HG03066 (cell line): ENCODE data around the gene SLC25A29.
A peak's percentile ranks its signal among the peaks of the same experiment; 100 is the strongest.
"Not testable (repeated sequence)": the region's sequence is repeated elsewhere in the genome, so short reads cannot be mapped to it uniquely, and the experiment has no call there.

ENCODE experiments used
- ATAC-seq: cut with Tn5 transposase; IDR thresholded peaks from one replicate; pipeline ENCODE4 v1.9.1; 2021; ENCODE audit warnings: low read depth; ENCODE audit not compliant: unreplicated experiment

The SLC25A29 gene, protein sequence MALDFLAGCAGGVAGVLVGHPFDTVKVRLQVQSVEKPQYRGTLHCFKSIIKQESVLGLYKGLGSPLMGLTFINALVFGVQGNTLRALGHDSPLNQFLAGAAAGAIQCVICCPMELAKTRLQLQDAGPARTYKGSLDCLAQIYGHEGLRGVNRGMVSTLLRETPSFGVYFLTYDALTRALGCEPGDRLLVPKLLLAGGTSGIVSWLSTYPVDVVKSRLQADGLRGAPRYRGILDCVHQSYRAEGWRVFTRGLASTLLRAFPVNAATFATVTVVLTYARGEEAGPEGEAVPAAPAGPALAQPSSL

DNA sequence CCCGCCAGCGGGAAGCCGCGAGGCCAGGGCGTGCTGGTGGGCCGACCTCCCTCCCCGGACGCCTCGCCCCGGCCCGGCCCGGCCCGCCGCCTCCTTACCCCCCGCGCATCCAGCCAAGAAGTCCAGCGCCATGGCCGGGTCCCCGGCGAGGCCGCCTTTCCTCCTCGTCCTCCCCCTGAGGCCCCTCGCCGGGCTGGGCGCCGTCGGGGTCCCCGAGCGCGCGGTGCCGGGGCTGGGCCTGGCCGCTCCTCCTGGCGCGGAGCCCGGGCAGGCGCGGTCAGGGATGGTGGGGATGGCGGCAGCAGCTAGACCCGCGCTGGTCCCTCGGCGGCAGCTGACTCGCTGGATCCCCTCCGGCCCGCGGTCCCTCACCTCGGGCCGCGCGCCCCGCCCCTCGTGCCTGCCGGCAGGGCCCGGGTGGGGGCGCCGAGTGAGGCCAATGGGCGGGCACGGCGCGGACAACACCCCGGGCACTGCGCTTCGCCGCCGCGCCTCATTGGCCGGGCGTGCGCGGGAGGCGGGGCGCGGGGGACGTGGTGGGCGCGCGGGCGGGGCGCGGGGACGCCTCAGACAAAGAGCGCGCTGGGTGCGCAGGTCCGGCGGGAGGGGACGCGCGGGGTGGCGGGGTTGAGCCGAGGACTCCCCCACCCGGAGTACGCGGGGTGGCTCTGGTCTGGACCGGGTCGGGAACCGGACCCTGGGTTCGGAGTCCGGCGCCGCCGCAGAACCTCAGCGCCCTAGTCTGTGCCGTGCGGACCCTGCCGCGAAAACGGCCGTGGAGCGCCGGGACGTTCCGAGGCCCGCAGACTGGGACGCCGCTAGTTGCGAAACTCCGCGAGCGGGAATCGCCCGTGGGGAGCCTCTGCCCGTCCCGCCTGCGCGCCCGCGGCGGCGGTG, at the start of gene SLC25A29:
SLC25A29 (minus strand) TSS at position 344 of the 897 bp plus-strand sequence; CDS start at position 132, 212 bp downstream.
- peak; percentile 82 for ATAC-seq

DNA sequence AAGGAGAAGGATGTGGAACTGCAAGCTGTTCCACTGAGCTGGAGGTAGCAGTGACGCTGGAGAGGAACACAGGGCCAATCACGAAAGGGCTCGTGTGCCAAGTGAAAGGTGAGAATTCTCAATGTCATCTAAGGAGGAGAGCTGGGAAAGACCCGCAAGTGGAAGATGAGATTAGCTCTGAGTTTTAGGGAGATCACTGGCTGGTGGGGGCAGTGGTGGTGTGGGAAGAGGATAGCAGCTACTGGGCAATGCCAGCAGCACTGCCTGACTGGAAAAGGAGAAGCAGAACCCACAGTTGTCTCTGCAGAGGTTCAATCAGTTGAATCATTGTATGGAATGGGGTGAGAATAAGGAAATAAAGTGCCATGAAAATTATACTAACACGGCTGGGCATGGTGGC, 44.7 kb upstream of the SLC25A29 start:
- no peak for ATAC-seq

DNA sequence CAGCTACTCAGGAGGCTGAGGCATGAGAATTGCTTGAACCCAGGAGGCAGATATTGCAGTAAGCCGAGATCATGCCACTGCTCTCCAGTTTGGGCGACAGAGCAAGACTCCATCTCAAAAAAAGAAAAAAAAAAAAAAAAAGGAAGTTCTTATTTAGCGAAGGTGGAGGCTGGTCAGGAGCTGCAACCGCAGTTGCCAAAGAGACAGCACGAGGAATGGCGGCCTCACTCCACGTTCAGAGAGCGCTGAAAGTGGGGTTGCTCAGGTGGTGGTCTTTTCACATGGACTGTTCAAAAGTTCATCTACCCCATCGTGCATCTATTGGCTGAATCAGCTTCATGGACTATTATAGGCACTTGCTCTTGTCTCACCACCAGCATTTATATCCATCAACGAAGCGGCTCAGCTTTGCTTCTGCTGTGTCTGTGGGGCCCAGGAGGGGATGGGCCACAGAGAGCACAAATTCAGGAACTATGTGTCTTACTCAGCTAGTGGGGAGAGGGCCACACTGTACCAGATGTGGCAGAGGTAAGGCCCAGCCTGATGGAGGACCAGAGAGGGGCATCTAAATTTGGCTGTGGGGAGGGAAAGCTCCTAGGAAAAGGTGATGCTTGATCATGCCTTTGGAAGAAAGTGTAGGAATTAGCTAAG, 44.2 kb upstream of the SLC25A29 start:
- ATAC-seq, result no peak

GRCh38 chr14:100348784-100349685, 42.8 kb upstream of the SLC25A29 start:
- ATAC-seq, result no peak

DNA sequence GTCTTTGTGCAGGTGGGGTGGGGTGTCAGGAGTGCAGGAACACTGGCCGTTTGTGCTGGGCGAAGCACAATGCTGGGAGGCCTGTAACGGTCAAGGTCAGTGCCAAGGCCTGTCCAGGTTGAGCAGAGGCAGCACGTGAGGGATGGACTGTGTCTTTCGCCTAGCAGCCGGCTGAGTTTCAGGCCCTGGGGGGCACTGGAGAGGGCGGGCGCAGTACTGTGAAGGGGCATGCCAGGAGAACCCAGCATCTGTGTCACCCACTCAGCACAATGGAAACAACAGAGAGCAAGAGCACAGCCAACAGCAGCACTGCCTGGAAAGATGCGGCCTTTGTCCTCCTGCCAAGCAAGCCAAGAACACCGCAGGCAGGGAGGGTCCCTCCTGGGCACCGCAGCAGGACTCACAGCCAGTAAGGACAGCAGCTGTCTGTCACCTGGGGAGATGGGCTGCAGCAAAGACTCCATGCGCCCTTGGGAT, 42.0 kb upstream of the SLC25A29 start:
- no peak for ATAC-seq

GRCh38 chr14:100346306-100347091, 40.3 kb upstream of the SLC25A29 start:
- ATAC-seq, result no peak

DNA sequence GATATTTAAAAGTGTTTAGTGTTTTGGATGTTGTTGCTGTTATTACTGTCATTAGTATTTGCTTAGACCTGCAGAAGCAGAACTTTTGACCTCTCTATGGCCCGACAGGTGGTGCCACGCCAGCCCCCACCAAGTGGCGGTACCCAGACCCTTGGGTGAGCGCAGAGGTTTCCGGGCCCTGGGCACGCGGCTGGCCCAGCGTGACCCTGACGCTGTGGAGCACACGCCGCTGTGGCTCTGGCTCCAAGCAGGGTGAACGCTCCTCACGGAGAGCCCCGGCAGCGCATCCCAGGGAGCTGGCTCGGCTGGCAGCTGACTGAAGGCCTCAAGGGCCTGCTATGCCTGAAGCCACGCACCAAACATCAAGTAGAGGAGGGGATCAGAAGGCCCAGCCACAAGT, 39.5 kb upstream of the SLC25A29 start:
- ATAC-seq, result no peak

DNA sequence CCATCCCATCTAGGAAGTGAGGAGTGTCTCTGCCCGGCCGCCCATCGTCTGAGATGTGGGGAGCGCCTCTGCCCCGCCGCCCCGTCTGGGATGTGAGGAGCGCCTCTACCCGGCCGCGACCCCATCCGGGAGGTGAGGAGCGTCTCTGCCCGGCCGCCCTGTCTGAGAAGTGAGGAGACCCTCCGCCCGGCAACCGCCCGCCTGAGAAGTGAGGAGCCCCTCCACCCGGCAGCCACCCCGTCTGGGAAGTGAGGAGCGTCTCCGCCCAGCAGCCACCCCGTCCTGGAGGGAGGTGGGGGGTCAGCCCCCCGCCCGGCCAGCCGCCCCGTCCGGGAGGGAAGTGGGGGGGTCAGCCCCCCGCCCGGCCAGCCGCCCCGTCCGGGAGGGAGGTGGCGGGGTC, 38.4 kb upstream of the SLC25A29 start:
- ATAC-seq, result not testable (repeated sequence)

DNA sequence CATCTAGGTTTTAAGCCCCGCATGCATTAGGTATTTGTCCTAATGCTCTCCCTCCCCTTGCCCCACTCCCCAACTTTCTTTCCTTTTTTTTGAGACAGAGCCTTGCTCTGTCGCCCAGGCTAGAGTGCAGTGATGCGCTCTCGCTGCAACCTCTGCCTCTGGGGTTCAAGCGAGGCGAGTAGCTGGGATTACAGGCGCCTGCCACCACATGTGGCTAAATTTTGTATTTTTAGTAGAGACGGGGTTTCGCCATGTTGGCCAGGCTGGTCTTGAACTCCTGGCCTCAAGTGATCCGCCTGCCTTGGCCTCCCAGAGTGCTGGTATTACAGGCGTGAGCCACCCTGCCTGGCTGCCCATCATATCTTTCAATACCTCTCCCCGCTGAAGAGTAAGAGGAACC, 36.6 kb upstream of the SLC25A29 start:
- not testable (repeated sequence) for ATAC-seq

- no peak for ATAC-seq
These were observed 36.0 kb upstream of the SLC25A29 start for GRCh38 chr14:100342195-100342594.

- peak; percentile 63 for ATAC-seq
These were observed 35.2 kb upstream of the SLC25A29 start for GRCh38 chr14:100341301-100342031.

- ATAC-seq, result no peak
These were observed 34.2 kb upstream of the SLC25A29 start for GRCh38 chr14:100340423-100340813.

DNA sequence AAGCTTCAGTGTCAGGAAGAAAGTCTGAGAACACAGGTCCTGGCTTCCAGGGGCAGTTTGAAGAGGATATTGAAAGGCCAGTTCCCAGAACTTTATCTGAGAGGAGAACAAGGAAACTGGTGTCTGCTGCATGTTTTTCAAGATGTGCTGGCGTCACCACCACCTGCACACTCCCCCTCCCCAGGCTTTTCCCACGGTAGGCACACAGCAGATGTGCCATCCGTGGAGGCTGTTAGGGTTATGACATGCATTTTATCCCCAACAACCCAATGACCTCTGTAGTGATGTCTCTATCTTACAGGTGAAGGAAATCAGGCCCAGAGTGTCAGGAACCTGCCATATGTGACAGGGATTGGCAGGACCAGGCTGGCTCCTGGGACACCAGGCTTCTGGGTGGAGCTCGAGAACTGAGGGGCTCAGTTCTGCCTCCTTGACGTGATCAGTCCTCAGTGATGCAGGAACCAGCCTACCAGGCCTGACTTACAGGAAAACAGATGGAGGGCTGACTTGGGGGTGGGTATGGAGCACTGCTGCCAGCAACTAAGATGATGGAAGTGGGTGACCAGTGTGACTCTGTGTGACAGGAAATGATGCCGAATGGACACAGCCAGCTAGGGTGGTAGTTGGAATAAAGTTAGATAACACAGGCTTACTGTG, 33.6 kb upstream of the SLC25A29 start:
- no peak for ATAC-seq

- ATAC-seq, result no peak
These were observed 30.6 kb upstream of the SLC25A29 start for GRCh38 chr14:100336618-100337530.

- no peak for ATAC-seq
These were observed 28.7 kb upstream of the SLC25A29 start for GRCh38 chr14:100334904-100335303.

DNA sequence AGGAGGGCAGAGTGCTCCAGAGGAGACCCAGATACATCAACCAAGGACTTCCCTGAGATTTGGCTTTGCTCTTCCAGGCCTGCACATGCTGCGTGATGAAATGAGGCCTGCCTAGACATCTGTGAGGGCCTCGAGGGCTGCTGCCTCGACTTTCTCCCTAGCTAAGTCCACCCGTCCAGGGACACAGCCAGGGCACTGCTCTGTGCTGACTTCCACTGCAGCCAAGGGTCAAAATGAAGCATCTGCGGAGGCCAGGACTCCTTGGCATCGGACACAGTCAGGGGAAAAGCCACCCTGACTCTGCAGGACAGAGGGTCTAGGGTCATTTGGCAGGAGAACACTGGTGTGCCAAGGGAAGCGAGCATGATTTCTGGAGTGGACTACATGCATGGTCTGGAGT, 27.6 kb upstream of the SLC25A29 start:
- no peak for ATAC-seq

DNA sequence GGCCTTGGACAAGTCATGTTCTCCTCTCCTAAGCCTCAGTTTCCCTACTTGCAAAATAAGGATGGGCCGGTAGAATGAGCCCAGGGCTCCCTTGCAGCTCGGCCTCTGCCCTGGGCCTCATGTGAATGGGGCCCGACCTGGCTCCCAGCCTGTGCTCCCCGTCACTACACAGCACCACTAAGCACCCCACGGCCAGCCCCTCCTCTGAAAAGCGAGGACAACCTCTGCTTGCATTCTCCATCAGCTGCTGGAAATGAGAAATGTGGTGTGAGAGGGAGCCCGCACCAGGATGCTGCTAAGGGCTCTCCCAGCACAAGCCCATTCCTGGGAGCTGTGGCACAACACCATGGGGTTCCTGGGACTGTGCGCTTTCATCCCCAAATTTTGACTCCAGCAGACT, 27.1 kb upstream of the SLC25A29 start:
- no peak for ATAC-seq
